Upper lobe of left lung (tissue), 6 donors: ENCODE data around the gene WFDC5. TPM values are rescaled to one million over a fixed set of nuclear protein-coding genes. Genes with fewer than 3 reads are reported as not detected.

Experiments used
- ATAC-seq, 2 donors: fragments of 200-7000 bp; cut with Tn5 transposase; one replicate each; pipeline ENCODE4 v1.9.1; 2022; ENCODE audit warnings: mild to moderate bottlenecking in 2 of 2, moderate library complexity in 2 of 2; ENCODE audit not compliant: low FRiP score in 2 of 2
- DNase-seq, 2 donors: peaks; one replicate each; pipeline ENCODE4 v3.0.0-alpha.2; 2019 to 2020
- H3K27ac ChIP-seq, 4 donors: fragments of 200-600 bp; sonication (generic); one replicate each; pipeline ENCODE4 v1.5.1; 2016 to 2019
- H3K27me3 ChIP-seq, 4 donors: fragments of 200-600 bp; sonication (generic); one replicate each; pipeline ENCODE4 v1.5.1; 2017 to 2019
- H3K36me3 ChIP-seq, 4 donors: fragments of 200-600 bp; sonication (generic); one replicate each; pipeline ENCODE4 v1.5.1; 2016 to 2019
- H3K4me1 ChIP-seq, 4 donors: fragments of 200-600 bp; sonication (generic); one replicate each; pipeline ENCODE4 v1.5.1; 2018 to 2019
- H3K4me3 ChIP-seq, 4 donors: fragments of 200-600 bp; sonication (generic); one replicate each; pipeline ENCODE4 v1.5.1; 2017 to 2019; ENCODE audit warnings: mild to moderate bottlenecking in 2 of 4, moderate library complexity in 1 of 4
- H3K9me3 ChIP-seq, 4 donors: fragments of 200-600 bp; sonication (generic); one replicate each; pipeline ENCODE4 v1.5.1; 2018 to 2019
- EP300 ChIP-seq, 4 donors: sonication (generic); formaldehyde crosslinking; IDR thresholded peaks; one replicate each; pipeline ENCODE4 v1.5.1; 2017; ENCODE audit warnings: antibody characterized with exemption in 4 of 4, control low read depth in 2 of 4
- POLR2A ChIP-seq, 4 donors: fragments of 450-650 bp; IDR thresholded peaks; one replicate each; pipeline ENCODE4 v1.5.1; 2016 to 2017; ENCODE audit warnings: antibody characterized with exemption in 4 of 4, mild to moderate bottlenecking in 2 of 4
- POLR2AphosphoS5 ChIP-seq, 2 donors: sonication (generic); formaldehyde crosslinking; IDR thresholded peaks; one replicate each; pipeline ENCODE4 v1.5.1; 2017; ENCODE audit warnings: antibody characterized with exemption in 2 of 2
- WGBS, 2 donors: methylation state at CpG; one replicate each; pipeline ENCODE4 v1.1.5; 2017 to 2018; 5-methylcytosine and 5-hydroxymethylcytosine counted together
- total RNA-seq, 6 donors: library from RNA; depleted of rRNA in 4 of 6; stranded (reverse); fragments of >200 nt in 4 of 6; gene quantifications; one replicate each; pipeline versions ENCODE4 v1.1.0 to v1.2.1, GENCODE V29; 2016 to 2021
- TF ChIP-seq, protein P1 (sequence below), 6 experiments: fragments of 450-650 bp in 4 of 6; fragments of 200-600 bp in 2 of 6; sonication (generic) in 2 of 6; IDR thresholded peaks; one replicate each; pipeline ENCODE4 v1.5.1; 2016 to 2019; ENCODE audit warnings: antibody characterized with exemption in 6 of 6
- donor health status: DM: no; HTN: no; CAD: no; lungs with moderate emphysema.
- donor health status: DM: no; HTN: yes; CAD: no; lungs with severe emphysema.

The WFDC5 gene
- total RNA-seq, 6 donors from 2014 or later: 0.57 to 2.0 TPM; not detected in 4

DNA sequence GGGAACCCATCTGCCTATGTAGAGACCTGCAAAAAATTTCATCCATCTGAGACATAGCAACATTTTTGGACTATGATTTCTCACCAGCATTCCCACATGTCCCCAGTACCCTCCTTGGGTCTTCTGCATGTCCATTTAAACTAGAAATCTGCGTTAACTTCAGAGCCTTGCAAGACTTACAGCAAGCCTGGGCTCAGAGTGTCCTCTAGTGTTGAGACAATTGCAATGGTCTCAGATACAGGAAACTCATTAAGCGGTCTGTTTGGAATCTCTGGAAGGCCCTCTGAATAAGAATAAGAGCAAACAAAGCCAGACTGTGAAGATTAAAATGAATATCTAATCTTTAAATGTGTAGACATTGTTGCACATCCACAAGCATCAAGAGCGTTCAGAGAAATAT lies 39.2 kb upstream of the WFDC5 start:
- WGBS, 2 donors: 65 to 69% methylated on average over 3 of the region's 3 CpGs

GRCh38 chr20:45153752-45154151 lies 38.8 kb upstream of the WFDC5 start:
- 87 to 89% methylated on average over 1 of the region's 1 CpG for WGBS, 2 donors
- ATAC-seq (peak; percentile 42 to 68), DNase-seq (no peak)

More for the DNA sequence above, 39.2 kb upstream of the WFDC5 start:
- no peaks in the 10 kb centered on the region for H3K36me3 ChIP-seq
- DNase-seq (no peak), ATAC-seq (no peak)
- TF ChIP-seq POLR2A (IDR thresholded peaks at IDR 0.05) (no peak), EP300 (IDR thresholded peaks at IDR 0.05) (no peak), POLR2AphosphoS5 (IDR thresholded peaks at IDR 0.05) (no peak)
- TF ChIP-seq, protein P1, sequence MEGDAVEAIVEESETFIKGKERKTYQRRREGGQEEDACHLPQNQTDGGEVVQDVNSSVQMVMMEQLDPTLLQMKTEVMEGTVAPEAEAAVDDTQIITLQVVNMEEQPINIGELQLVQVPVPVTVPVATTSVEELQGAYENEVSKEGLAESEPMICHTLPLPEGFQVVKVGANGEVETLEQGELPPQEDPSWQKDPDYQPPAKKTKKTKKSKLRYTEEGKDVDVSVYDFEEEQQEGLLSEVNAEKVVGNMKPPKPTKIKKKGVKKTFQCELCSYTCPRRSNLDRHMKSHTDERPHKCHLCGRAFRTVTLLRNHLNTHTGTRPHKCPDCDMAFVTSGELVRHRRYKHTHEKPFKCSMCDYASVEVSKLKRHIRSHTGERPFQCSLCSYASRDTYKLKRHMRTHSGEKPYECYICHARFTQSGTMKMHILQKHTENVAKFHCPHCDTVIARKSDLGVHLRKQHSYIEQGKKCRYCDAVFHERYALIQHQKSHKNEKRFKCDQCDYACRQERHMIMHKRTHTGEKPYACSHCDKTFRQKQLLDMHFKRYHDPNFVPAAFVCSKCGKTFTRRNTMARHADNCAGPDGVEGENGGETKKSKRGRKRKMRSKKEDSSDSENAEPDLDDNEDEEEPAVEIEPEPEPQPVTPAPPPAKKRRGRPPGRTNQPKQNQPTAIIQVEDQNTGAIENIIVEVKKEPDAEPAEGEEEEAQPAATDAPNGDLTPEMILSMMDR (IDR thresholded peaks at IDR 0.05): no peak
- H3K27me3 ChIP-seq: no peaks in the 10 kb centered on the region
- H3K4me1 ChIP-seq: peaks cover 0 to 8% (median 0%) of the 10 kb centered on the region in 4 donors
- peaks cover 3 to 5% (median 5%) of the 10 kb centered on the region in 4 donors for H3K9me3 ChIP-seq
- no peak overlapping the region for H3K4me3 ChIP-seq
- H3K27ac ChIP-seq: no peak overlapping the region

DNA sequence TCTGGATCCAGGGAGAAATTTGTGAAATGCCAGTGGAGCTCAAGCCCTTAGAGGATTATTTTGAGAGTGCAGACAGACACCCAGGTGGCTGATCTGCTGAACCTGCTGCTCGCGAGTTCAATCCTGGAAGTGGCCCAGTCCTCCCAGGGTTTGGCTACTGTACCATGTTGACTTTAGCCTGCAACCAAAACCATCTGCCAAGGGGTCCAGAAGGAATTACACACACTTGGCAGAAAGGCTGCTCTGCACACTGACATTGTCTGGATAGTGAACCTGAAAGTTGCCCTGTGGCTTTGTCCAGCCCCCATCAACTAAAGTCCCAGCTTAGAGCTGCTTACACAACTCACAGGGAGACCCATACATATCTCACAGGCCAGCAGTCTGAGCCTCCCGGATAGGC lies 38.2 kb upstream of the WFDC5 start:
- H3K4me3 ChIP-seq: no peak overlapping the region
- H3K9me3 ChIP-seq: peaks cover 0 to 3% (median 0%) of the 10 kb centered on the region in 4 donors
- peaks cover 0 to 8% (median 0%) of the 10 kb centered on the region in 4 donors for H3K4me1 ChIP-seq
- no peak for ATAC-seq
- DNase-seq: no peak
- TF ChIP-seq EP300 (IDR thresholded peaks at IDR 0.05) (no peak), POLR2AphosphoS5 (IDR thresholded peaks at IDR 0.05) (no peak), POLR2A (IDR thresholded peaks at IDR 0.05) (no peak)
- TF ChIP-seq, protein P1 (IDR thresholded peaks at IDR 0.05): no peak
- WGBS, 2 donors: 83% methylated on average over 3 of the region's 3 CpGs
- H3K36me3 ChIP-seq: no peaks in the 10 kb centered on the region
- no peaks in the 10 kb centered on the region for H3K27me3 ChIP-seq
- H3K27ac ChIP-seq: no peak overlapping the region

More at GRCh38 chr20:45153752-45154151, 38.8 kb upstream of the WFDC5 start:
- H3K4me1 ChIP-seq: peaks cover 0 to 8% (median 0%) of the 10 kb centered on the region in 4 donors
- H3K9me3 ChIP-seq: peaks cover under 1 to 3% (median under 1%) of the 10 kb centered on the region in 4 donors
- no peak overlapping the region for H3K27ac ChIP-seq
- H3K27me3 ChIP-seq: no peaks in the 10 kb centered on the region
- TF ChIP-seq POLR2A (IDR thresholded peaks at IDR 0.05) (no peak), POLR2AphosphoS5 (IDR thresholded peaks at IDR 0.05) (no peak), EP300 (IDR thresholded peaks at IDR 0.05) (no peak)
- TF ChIP-seq, protein P1 (IDR thresholded peaks at IDR 0.05): no peak
- H3K36me3 ChIP-seq: no peaks in the 10 kb centered on the region
- no peak overlapping the region for H3K4me3 ChIP-seq

- no peaks in the 10 kb centered on the region for H3K36me3 ChIP-seq
- H3K9me3 ChIP-seq: peaks cover 0 to 3% (median 0%) of the 10 kb centered on the region in 4 donors
- WGBS, 2 donors: 65 to 77% methylated on average over 2 of the region's 2 CpGs
- no peak overlapping the region for H3K27ac ChIP-seq
- H3K4me3 ChIP-seq: no peak overlapping the region
- DNase-seq: no peak
- no peak for ATAC-seq
- H3K4me1 ChIP-seq: peaks cover 0 to 8% (median 0%) of the 10 kb centered on the region in 4 donors
- TF ChIP-seq POLR2A (IDR thresholded peaks at IDR 0.05) (no peak), POLR2AphosphoS5 (IDR thresholded peaks at IDR 0.05) (no peak), EP300 (IDR thresholded peaks at IDR 0.05) (no peak)
- TF ChIP-seq, protein P1 (IDR thresholded peaks at IDR 0.05): no peak
- no peaks in the 10 kb centered on the region for H3K27me3 ChIP-seq
Measured at GRCh38 chr20:45152405-45152804, 37.4 kb upstream of the WFDC5 start.

DNA sequence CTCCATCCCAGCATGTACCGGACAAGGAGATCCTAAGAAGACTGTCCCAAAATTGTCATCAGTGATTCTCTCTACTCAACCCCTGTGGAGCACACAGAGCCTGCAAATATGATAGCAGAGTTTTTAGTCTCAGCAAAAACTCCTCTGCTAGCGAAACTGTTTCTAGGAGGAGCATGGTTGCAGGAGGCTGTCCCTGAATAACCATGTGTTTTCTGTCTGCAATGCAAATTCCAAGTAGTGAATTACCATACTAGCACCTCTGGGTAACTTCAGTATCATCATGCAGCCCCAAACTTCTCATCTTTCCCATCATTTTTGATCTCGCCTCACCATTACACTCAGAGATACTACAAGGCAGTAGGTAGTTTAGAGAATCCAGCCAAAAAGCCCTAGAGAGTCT lies 34.1 kb upstream of the WFDC5 start:
- no peaks in the 10 kb centered on the region for H3K36me3 ChIP-seq
- DNase-seq (no peak), ATAC-seq (no peak)
- no peak overlapping the region for H3K27ac ChIP-seq
- no peaks in the 10 kb centered on the region for H3K27me3 ChIP-seq
- H3K4me1 ChIP-seq: peaks cover 0 to 8% (median 0%) of the 10 kb centered on the region in 4 donors
- no peak for TF ChIP-seq POLR2A (IDR thresholded peaks at IDR 0.05)
- TF ChIP-seq, protein P1 (IDR thresholded peaks at IDR 0.05): no peak
- TF ChIP-seq EP300 (IDR thresholded peaks at IDR 0.05): no peak
- no peak for TF ChIP-seq POLR2AphosphoS5 (IDR thresholded peaks at IDR 0.05)
- WGBS, 2 donors: 93 to 96% methylated on average over 3 of the region's 3 CpGs
- H3K9me3 ChIP-seq: no peaks in the 10 kb centered on the region
- H3K4me3 ChIP-seq: no peak overlapping the region
